Measurements from ENCODE around the gene SUGCT.
A peak's percentile ranks its signal among the peaks of the same experiment; 100 is the strongest.

SUGCT gene

DNA sequence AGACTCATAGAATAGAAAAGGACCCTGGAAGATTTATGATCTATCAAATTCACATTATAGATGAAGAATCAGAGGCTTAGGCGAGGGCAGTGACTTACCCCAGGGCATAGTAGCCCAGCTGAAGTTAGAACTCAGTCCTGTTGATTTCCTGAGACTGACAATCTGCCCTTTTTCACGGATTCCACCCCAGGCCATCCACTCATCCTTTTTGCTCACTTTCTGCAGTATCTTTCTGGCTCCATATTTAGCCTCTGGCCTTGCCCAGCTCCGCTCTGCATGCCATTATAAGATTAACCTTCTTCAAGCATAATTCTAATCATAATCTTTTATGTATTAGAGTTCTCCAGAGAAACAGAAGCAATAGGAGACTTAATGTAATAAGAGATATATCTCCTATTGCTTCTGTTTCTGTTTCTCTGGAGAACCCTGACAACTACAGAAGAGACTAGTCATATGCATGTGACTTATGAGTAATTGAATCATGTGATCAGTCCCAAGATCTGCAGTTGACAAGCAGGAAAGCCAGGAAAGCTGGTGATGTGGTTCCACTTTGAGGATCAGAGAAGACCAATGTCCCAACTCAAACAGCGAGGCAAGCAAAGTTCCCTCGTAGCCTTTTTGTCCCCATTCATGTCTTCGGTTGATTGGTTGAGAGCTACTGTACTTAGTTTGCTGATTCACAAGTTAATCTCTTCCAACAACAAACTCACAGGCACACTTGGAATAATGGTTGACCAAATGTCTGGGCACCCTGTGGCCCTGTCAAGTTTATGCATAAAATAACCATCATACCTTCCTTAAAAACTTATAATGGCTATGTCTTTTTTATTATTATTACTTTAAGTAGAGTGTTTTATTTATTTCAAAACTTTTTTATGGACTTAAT is 412.1 kb downstream of the SUGCT start:
- Histone ChIP-seq H3K9me3 (no peaks in the 10 kb centered on the region), H3K4me1 (peaks cover 60% of the 10 kb centered on the region), H3K36me3 (no peaks in the 10 kb centered on the region), H3K4me3 (ENCODE audit: low read depth, low read length) (no peak overlapping the region), H3K27me3 (no peaks in the 10 kb centered on the region)
- DNase-seq = peak; percentile 73
- TF ChIP-seq, protein P1, sequence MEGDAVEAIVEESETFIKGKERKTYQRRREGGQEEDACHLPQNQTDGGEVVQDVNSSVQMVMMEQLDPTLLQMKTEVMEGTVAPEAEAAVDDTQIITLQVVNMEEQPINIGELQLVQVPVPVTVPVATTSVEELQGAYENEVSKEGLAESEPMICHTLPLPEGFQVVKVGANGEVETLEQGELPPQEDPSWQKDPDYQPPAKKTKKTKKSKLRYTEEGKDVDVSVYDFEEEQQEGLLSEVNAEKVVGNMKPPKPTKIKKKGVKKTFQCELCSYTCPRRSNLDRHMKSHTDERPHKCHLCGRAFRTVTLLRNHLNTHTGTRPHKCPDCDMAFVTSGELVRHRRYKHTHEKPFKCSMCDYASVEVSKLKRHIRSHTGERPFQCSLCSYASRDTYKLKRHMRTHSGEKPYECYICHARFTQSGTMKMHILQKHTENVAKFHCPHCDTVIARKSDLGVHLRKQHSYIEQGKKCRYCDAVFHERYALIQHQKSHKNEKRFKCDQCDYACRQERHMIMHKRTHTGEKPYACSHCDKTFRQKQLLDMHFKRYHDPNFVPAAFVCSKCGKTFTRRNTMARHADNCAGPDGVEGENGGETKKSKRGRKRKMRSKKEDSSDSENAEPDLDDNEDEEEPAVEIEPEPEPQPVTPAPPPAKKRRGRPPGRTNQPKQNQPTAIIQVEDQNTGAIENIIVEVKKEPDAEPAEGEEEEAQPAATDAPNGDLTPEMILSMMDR (IDR thresholded peaks at IDR 0.05; ENCODE audit: low read depth, low read length) = no peak

DNA sequence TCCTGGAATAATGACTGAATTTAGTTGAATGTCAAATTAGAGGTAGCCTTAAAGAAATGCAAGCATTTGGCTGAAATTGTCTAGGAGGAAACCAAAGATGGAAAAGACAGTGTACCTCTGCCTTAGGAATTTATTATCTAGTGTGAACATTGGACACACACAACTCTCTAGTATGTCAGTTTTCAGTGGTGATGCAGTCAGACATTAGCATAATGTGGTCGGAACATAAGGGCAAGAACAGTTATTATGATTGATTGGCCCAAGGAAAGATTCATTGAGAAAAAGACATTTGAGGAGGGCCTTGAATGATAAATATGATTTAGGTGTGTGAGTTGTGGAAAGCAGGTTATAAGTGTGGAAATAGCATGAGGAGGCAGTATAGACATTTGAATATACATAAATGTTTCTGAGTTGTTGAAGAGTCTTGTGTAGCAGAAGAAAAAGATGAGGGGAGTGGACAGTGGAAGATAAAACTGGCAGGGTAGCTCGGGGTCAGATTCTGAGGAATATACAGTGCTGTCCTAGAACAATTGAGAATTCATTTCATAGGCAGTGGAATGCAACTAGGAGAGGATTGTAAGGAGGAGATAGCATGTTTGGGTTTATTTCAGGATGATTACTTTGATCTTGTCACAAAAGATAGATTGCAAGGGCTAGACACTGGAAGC is 414.7 kb downstream of the SUGCT start:
- Histone ChIP-seq H3K36me3 (no peaks in the 10 kb centered on the region), H3K27me3 (no peaks in the 10 kb centered on the region), H3K4me1 (peaks cover 70% of the 10 kb centered on the region), H3K9me3 (no peaks in the 10 kb centered on the region), H3K4me3 (ENCODE audit: low read depth, low read length) (no peak overlapping the region)
- DNase-seq = no peak
- TF ChIP-seq, protein P1 (IDR thresholded peaks at IDR 0.05; ENCODE audit: low read depth, low read length) = no peak

DNA sequence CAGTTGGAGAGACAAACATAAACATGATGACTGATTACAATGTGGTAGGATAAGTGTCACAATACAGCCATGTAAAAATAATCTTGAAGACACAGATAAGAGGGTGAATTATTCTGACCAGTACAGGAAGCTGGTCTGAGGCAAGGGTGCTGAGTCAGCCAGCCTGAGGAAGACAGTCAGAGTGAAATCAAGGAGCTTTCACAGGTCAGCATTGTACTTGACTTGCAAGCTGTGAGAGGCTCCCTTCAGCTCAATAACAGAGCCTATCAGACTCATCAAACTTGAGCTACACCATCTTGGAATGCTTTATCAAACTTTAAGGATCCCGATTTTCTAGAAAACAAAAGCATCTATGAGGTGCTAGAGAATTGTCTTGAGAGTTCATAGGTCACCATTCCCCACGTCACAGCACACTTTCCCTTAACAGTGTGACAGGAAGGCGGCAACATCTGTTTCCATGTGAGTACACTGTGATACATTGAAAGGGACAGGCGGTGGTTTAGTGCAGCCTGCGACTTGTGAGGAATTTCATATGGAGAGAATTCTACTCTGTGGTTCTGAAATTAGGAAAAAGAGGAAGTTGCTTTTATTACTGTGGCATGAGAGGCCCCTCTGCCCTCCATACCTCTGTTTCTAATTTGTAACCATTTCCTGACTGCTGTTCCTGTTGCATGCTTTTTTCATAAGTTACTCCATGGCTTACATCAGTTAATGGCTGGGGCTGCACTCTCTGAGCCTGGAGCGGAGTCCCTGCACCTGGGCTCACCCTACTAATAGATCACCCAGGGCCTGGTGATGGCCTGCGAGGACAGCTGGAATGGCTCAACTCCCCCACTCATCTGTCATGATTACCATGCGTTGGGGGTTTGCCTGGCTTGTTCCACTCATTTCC is 417.1 kb downstream of the SUGCT start:
- Histone ChIP-seq H3K4me3 (ENCODE audit: low read depth, low read length) (no peak overlapping the region), H3K9me3 (no peaks in the 10 kb centered on the region), H3K27me3 (no peaks in the 10 kb centered on the region), H3K4me1 (peaks cover 57% of the 10 kb centered on the region), H3K36me3 (no peaks in the 10 kb centered on the region)
- TF ChIP-seq, protein P1 (IDR thresholded peaks at IDR 0.05; ENCODE audit: low read depth, low read length) = no peak
- peak; percentile 93 for DNase-seq

DNA sequence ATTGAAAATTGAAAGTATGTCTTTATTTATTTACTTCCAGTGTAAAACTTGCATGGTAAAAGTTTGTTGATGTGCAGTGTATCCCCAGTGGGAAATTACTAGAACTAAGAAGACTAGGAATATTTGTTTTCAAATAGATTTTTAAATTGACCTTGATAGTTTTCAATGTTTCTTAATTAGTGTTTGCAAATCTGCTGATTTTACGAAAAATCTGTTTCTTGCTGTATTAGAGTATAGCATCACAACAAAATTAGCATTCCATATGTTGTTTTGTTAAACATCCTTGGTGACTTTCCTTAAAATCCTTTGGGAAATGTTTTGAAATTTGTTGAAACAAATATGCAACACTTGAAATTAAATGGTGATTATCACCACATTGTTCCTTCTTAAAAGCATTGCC is 425.9 kb downstream of the SUGCT start:
- DNase-seq = no peak
- H3K27me3 ChIP-seq = no peaks in the 10 kb centered on the region
- no peaks in the 10 kb centered on the region for H3K36me3 ChIP-seq
- H3K4me3 ChIP-seq (ENCODE audit: low read depth, low read length) = no peak overlapping the region
- TF ChIP-seq, protein P1 (IDR thresholded peaks at IDR 0.05; ENCODE audit: low read depth, low read length) = no peak
- H3K9me3 ChIP-seq = 0 out of 2 replicates have a peak, but pooled peaks cover 2% of the 10 kb centered on the region
- no peaks in the 10 kb centered on the region; the same call in 1 of the 2 replicates for H3K4me1 ChIP-seq

DNA sequence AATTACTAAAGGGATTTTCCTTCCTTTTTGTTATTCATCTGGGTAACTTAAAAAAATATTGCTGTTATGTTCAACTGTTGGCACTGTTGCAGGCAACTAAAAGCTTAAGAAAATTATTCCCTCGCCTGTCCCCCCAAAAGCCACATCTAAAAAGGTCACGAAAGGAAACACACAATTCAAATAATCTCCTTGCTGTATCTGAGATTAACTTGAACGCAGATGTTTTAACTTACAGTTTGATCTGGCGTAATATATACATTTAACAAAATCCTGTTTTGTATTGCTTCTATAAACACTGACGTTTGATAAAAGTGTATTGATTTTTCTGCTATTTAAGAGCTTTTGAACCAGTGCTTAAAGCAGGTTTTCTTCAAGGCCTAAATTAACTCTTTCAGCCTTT is 432.1 kb downstream of the SUGCT start:
- DNase-seq = no peak
- H3K4me1 ChIP-seq = peaks cover 6% of the 10 kb centered on the region
- no peaks in the 10 kb centered on the region; the same call in 1 of the 2 replicates for H3K36me3 ChIP-seq
- TF ChIP-seq, protein P1 (IDR thresholded peaks at IDR 0.05; ENCODE audit: low read depth, low read length) = no peak
- H3K27me3 ChIP-seq = no peaks in the 10 kb centered on the region
- no peaks in the 10 kb centered on the region for H3K9me3 ChIP-seq
- no peak overlapping the region for H3K4me3 ChIP-seq (ENCODE audit: low read depth, low read length)

All from BE2C (cell line).